Right atrium auricular region (tissue), 2 donors: ENCODE measurements around the gene IFTAP. TPM values are rescaled to one million over a fixed set of nuclear protein-coding genes. Genes with fewer than 3 reads are reported as not detected.

Source experiments
- DNase-seq: peaks from one replicate; pipeline ENCODE4 v3.0.0-alpha.2; 2019; ENCODE audit warnings: low spot score
- H3K27ac ChIP-seq, 2 donors: fragments of 200-600 bp; sonication (generic); 1 replicate in 1 of 2; 2 replicates in 1 of 2; pipeline ENCODE4 v1.5.1; 2016 to 2019
- H3K27me3 ChIP-seq, 2 donors: fragments of 200-600 bp; sonication (generic); one replicate each; pipeline versions ENCODE4 v1.5.1 to v1.6.0; 2017 to 2019
- H3K36me3 ChIP-seq: fragments of 200-600 bp; sonication (generic); one replicate; pipeline ENCODE4 v1.5.1; 2016
- H3K4me1 ChIP-seq, 2 donors: fragments of 200-600 bp; sonication (generic); one replicate each; pipeline versions ENCODE4 v1.5.1 to v1.6.0; 2017 to 2019
- H3K4me3 ChIP-seq, 2 donors: fragments of 200-600 bp; sonication (generic); 1 replicate in 1 of 2; 2 replicates in 1 of 2; pipeline ENCODE4 v1.5.1; 2017 to 2019; ENCODE audit warnings: mild to moderate bottlenecking in 1 of 2, moderate library complexity in 1 of 2
- H3K9me3 ChIP-seq, 2 donors: fragments of 200-600 bp; sonication (generic); one replicate each; pipeline ENCODE4 v1.5.1; 2019
- total RNA-seq, 2 donors: library from RNA; depleted of rRNA; stranded (reverse); fragments of >200 nt; gene quantifications; one replicate each; pipeline ENCODE4 v1.1.0, GENCODE V29; 2016
- TF ChIP-seq, protein P1 (sequence below), 2 donors: fragments of 200-600 bp; sonication (generic); IDR thresholded peaks; one replicate each; pipeline ENCODE4 v1.5.1; 2019; ENCODE audit warnings: antibody characterized with exemption in 2 of 2

The IFTAP gene
- total RNA-seq, 2 donors from 2014 or later = 37.7 to 47.9 TPM

- DNase-seq = no peak
- no peaks in the 10 kb centered on the region for H3K9me3 ChIP-seq
- no peak overlapping the region for H3K4me3 ChIP-seq
- no peaks in the 10 kb centered on the region for H3K36me3 ChIP-seq
- H3K4me1 ChIP-seq = no peaks in the 10 kb centered on the region
- no peaks in the 10 kb centered on the region for H3K27me3 ChIP-seq
- TF ChIP-seq, protein P1, sequence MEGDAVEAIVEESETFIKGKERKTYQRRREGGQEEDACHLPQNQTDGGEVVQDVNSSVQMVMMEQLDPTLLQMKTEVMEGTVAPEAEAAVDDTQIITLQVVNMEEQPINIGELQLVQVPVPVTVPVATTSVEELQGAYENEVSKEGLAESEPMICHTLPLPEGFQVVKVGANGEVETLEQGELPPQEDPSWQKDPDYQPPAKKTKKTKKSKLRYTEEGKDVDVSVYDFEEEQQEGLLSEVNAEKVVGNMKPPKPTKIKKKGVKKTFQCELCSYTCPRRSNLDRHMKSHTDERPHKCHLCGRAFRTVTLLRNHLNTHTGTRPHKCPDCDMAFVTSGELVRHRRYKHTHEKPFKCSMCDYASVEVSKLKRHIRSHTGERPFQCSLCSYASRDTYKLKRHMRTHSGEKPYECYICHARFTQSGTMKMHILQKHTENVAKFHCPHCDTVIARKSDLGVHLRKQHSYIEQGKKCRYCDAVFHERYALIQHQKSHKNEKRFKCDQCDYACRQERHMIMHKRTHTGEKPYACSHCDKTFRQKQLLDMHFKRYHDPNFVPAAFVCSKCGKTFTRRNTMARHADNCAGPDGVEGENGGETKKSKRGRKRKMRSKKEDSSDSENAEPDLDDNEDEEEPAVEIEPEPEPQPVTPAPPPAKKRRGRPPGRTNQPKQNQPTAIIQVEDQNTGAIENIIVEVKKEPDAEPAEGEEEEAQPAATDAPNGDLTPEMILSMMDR (IDR thresholded peaks at IDR 0.05) = no peak
- no peak overlapping the region for H3K27ac ChIP-seq
Observed at GRCh38 chr11:36689442-36689841, 95.1 kb downstream of the IFTAP start.

DNA sequence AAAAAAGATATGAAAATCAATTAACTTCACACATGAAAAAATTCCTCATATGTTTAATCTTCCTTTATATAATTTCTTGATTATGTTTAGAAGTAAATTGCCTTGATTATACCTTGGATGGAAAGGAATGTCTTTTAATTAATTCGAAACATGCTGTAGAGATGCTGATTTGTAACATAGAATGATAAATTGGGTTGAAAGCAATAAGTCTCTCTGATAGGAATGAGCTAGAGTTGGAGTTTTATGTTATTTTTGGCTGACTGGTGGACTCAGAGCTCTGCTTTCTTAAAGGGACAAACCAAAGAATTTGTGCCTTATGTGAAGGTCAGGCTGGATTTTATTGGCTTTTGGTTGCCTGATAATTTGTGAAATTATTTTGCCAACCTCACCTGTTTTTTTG, 98.4 kb downstream of the IFTAP start:
- H3K9me3 ChIP-seq = no peaks in the 10 kb centered on the region
- no peak overlapping the region for H3K27ac ChIP-seq
- H3K4me3 ChIP-seq = no peak overlapping the region
- H3K4me1 ChIP-seq = no peaks in the 10 kb centered on the region
- no peaks in the 10 kb centered on the region for H3K27me3 ChIP-seq
- TF ChIP-seq, protein P1 (IDR thresholded peaks at IDR 0.05) = no peak
- no peak for DNase-seq
- no peaks in the 10 kb centered on the region for H3K36me3 ChIP-seq

DNA sequence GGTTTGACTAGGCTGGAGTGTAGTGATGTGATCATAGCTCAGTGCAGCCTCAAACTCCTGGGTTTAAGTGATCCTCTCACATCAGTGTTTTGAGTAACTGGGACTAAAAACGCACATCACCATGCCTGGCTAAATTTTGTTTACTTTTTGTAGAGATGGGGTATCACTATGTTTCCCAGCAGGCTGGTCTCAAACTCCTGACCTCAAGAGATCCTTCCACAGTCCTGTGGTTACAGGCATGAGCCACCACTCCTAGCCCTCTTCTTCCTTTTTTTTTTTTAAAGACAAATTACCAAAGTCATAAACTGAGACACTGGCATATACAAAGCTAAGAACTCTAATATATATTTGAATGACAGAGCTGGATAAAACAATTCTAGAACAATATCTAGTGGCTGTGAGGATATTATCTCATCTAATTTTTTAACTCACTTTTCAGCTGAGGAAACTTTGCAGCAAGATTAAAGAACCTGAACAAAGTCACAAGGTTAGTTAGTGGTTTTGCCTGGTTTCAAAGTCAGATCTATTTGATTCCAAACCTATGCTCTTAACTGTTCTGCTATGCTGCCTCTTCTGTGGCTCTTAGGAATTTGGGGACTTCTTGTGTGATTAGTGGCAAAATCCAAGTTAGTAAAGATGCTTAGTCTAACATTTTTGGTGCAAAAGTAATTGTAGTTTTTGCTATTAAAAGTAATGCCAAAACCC, 99.0 kb downstream of the IFTAP start:
- H3K9me3 ChIP-seq = no peaks in the 10 kb centered on the region
- H3K27ac ChIP-seq = no peak overlapping the region
- no peaks in the 10 kb centered on the region for H3K36me3 ChIP-seq
- H3K27me3 ChIP-seq = no peaks in the 10 kb centered on the region
- no peak for DNase-seq
- no peak overlapping the region for H3K4me3 ChIP-seq
- TF ChIP-seq, protein P1 (IDR thresholded peaks at IDR 0.05) = no peak
- no peaks in the 10 kb centered on the region for H3K4me1 ChIP-seq

- DNase-seq = no peak
- no peaks in the 10 kb centered on the region for H3K27me3 ChIP-seq
- H3K27ac ChIP-seq = no peak overlapping the region
- no peaks in the 10 kb centered on the region for H3K36me3 ChIP-seq
- H3K9me3 ChIP-seq = no peaks in the 10 kb centered on the region
- H3K4me3 ChIP-seq = no peak overlapping the region
- TF ChIP-seq, protein P1 (IDR thresholded peaks at IDR 0.05) = no peak
- no peaks in the 10 kb centered on the region for H3K4me1 ChIP-seq
Observed at GRCh38 chr11:36695111-36695510, 100.8 kb downstream of the IFTAP start.

DNA sequence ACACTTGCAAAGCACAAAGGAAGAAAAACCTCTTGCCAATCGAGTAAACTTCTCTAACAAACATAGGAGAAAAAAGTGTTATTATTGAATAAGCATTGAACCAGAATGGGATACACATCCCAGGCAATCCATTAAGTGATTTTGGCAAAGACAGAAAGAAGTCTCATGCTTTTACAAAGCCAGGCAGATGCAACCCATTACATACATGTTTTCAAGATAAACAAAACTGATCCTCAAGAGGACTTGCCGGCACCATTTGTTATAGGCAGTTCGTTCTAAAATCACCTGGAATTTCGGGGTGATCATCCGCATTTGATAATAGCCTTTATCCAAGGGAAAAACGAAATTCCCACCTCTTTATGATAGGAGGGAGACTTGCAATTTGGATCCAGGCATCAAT, 101.3 kb downstream of the IFTAP start:
- H3K4me1 ChIP-seq = no peaks in the 10 kb centered on the region
- no peaks in the 10 kb centered on the region for H3K27me3 ChIP-seq
- H3K36me3 ChIP-seq = no peaks in the 10 kb centered on the region
- H3K27ac ChIP-seq = no peak overlapping the region
- no peaks in the 10 kb centered on the region for H3K9me3 ChIP-seq
- TF ChIP-seq, protein P1 (IDR thresholded peaks at IDR 0.05) = no peak
- H3K4me3 ChIP-seq = no peak overlapping the region
- DNase-seq = no peak

DNA sequence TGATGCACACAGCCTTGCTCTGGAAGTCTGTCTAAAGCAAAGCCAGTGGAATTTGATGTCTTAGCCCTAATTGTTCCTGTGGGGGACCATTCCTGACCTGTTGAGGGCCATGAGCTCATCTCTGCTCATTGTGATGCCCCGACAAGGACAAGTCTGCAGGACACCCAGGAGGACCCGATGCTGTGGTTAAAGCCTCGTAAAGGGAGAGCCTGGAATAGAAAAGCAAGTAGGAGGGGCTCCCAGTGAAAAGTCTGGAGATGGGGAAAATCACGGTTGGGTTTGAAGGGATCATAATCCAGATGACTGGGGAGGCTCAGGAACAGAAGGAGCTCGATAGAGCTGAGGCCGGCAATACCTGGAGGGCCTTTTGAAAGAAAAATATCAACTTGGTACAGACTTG, 102.2 kb downstream of the IFTAP start:
- H3K9me3 ChIP-seq = no peaks in the 10 kb centered on the region
- no peak overlapping the region for H3K27ac ChIP-seq
- H3K36me3 ChIP-seq = no peaks in the 10 kb centered on the region
- no peak for DNase-seq
- no peak overlapping the region for H3K4me3 ChIP-seq
- H3K27me3 ChIP-seq = no peaks in the 10 kb centered on the region
- no peaks in the 10 kb centered on the region for H3K4me1 ChIP-seq
- TF ChIP-seq, protein P1 (IDR thresholded peaks at IDR 0.05) = no peak
